Measurements from ENCODE around the gene ARID1B. TPM values are rescaled to one million over a fixed set of nuclear protein-coding genes. Genes with fewer than 3 reads are reported as not detected.

Gene ARID1B
- polyA plus RNA-seq, 5 donors: 76.6 to 100 (median 83.2) TPM

- no peak for DNase-seq
These were observed 125.6 kb downstream of the ARID1B start for GRCh38 chr6:156902782-156903181.

- no peak for DNase-seq
These were observed 127.2 kb downstream of the ARID1B start for GRCh38 chr6:156904176-156904967.

- no peak for DNase-seq
These were observed 128.6 kb downstream of the ARID1B start for GRCh38 chr6:156905801-156906200.

GRCh38 chr6:156906451-156906850 lies 129.3 kb downstream of the ARID1B start:
- no peak for DNase-seq

- DNase-seq: no peak
These were observed 132.2 kb downstream of the ARID1B start for GRCh38 chr6:156909212-156910010.

GRCh38 chr6:156910011-156910334 lies 132.8 kb downstream of the ARID1B start:
- no peak for DNase-seq

- no peak for DNase-seq
These were observed 133.8 kb downstream of the ARID1B start for GRCh38 chr6:156910938-156911337.

- DNase-seq: no peak
These were observed 134.4 kb downstream of the ARID1B start for GRCh38 chr6:156911581-156911980.

GRCh38 chr6:156912431-156912830 lies 135.3 kb downstream of the ARID1B start:
- no peak for DNase-seq

GRCh38 chr6:156914181-156914580 lies 137.0 kb downstream of the ARID1B start:
- no peak for DNase-seq

- no peak for DNase-seq
These were observed 139.1 kb downstream of the ARID1B start for GRCh38 chr6:156916130-156916801.

- DNase-seq: no peak
These were observed 140.0 kb downstream of the ARID1B start for GRCh38 chr6:156917213-156917612.

GRCh38 chr6:156918647-156919046 lies 141.5 kb downstream of the ARID1B start:
- DNase-seq: no peak

- DNase-seq: no peak
These were observed 142.2 kb downstream of the ARID1B start for GRCh38 chr6:156919370-156919769.

- DNase-seq: no peak
These were observed 142.7 kb downstream of the ARID1B start for GRCh38 chr6:156919814-156920369.

- no peak for DNase-seq
These were observed 147.1 kb downstream of the ARID1B start for GRCh38 chr6:156924246-156924645.

- no peak for DNase-seq
These were observed 147.8 kb downstream of the ARID1B start for GRCh38 chr6:156925026-156925425.

- DNase-seq: peak in 1 of 2 donors; percentile 19
These were observed 148.8 kb downstream of the ARID1B start for GRCh38 chr6:156925718-156926607.

GRCh38 chr6:156928126-156928525 lies 150.9 kb downstream of the ARID1B start:
- DNase-seq: no peak

GRCh38 chr6:156928972-156929371 lies 151.8 kb downstream of the ARID1B start:
- DNase-seq: no peak

GRCh38 chr6:156931283-156931682 lies 154.1 kb downstream of the ARID1B start:
- DNase-seq: no peak

All from right lung (tissue), 5 donors.